ENCODE results near the gene SURF6.
A peak's percentile ranks its signal among the peaks of the same experiment; 100 is the strongest.

The SURF6 gene

GRCh38 chr9:133356391-133357091 lies 20.6 kb upstream of the SURF6 start, which contains the start of the genes SURF1 and SURF2:
SURF1 (minus strand) TSS chr9:133356487; CDS start chr9:133356453, 34 bp downstream.
SURF2 (plus strand) TSS chr9:133356550; CDS start chr9:133356593, 43 bp downstream.
- Histone ChIP-seq H3K27me3 (ENCODE audit: control insufficient read depth in 5 of 5, insufficient read depth in 4 of 5, low read length in 5 of 5) (no peaks in the 10 kb centered on the region), H3K36me3 (ENCODE audit: control insufficient read depth in 5 of 5, insufficient read depth in 5 of 5, low read length in 5 of 5) (peaks cover 0 to 65% (median 37%) of the 10 kb centered on the region in 5 donors), H3K9me3 (ENCODE audit: control insufficient read depth in 5 of 5, low read length in 5 of 5) (peaks cover 0 to 2% (median 0%) of the 10 kb centered on the region in 5 donors), H3K27ac (ENCODE audit: low read depth, low read length) (no peak within 1 kb of the TSS), H3K4me1 (ENCODE audit: control insufficient read depth in 5 of 5, insufficient read depth in 5 of 5, low read length in 5 of 5) (peaks cover 2 to 54% (median 37%) of the 10 kb centered on the region in 5 donors), H3K9ac (ENCODE audit: low read length in 5 of 5) (peak within 1 kb of the TSS in 4 of 5 donors; percentile 79 to 87 (median 84)), H3K4me3 (ENCODE audit: low read depth in 1 of 5, low read length in 5 of 5) (peak within 1 kb of the TSS; percentile 72 to 88 (median 78))

- peaks cover 0 to 2% (median 0%) of the 10 kb centered on the region in 5 donors for H3K9me3 ChIP-seq (ENCODE audit: control insufficient read depth in 5 of 5, low read length in 5 of 5)
- H3K4me3 ChIP-seq (ENCODE audit: low read depth in 1 of 5, low read length in 5 of 5): peak overlapping the region; percentile 72 to 88 (median 78)
- no peak overlapping the region for H3K27ac ChIP-seq (ENCODE audit: low read depth, low read length)
- peak overlapping the region in 4 of 5 donors; percentile 79 to 87 (median 84) for H3K9ac ChIP-seq (ENCODE audit: low read length in 5 of 5)
- peaks cover 1 to 65% (median 37%) of the 10 kb centered on the region in 5 donors for H3K36me3 ChIP-seq (ENCODE audit: control insufficient read depth in 5 of 5, insufficient read depth in 5 of 5, low read length in 5 of 5)
- H3K4me1 ChIP-seq (ENCODE audit: control insufficient read depth in 5 of 5, insufficient read depth in 5 of 5, low read length in 5 of 5): peaks cover 2 to 57% (median 37%) of the 10 kb centered on the region in 5 donors
- no peaks in the 10 kb centered on the region for H3K27me3 ChIP-seq (ENCODE audit: control insufficient read depth in 5 of 5, insufficient read depth in 4 of 5, low read length in 5 of 5)
Observed at GRCh38 chr9:133355881-133356357, 19.9 kb upstream of the SURF6 start.

GRCh38 chr9:133354766-133355165 lies 18.8 kb upstream of the SURF6 start:
- H3K36me3 ChIP-seq (ENCODE audit: control insufficient read depth in 5 of 5, insufficient read depth in 5 of 5, low read length in 5 of 5): peaks cover 5 to 65% (median 38%) of the 10 kb centered on the region in 5 donors
- H3K27me3 ChIP-seq (ENCODE audit: control insufficient read depth in 5 of 5, insufficient read depth in 4 of 5, low read length in 5 of 5): no peaks in the 10 kb centered on the region
- peaks cover 0 to 2% (median 0%) of the 10 kb centered on the region in 5 donors for H3K9me3 ChIP-seq (ENCODE audit: control insufficient read depth in 5 of 5, low read length in 5 of 5)
- H3K4me3 ChIP-seq (ENCODE audit: low read depth in 1 of 5, low read length in 5 of 5): peak overlapping the region in 1 of 5 donors; percentile 6
- H3K4me1 ChIP-seq (ENCODE audit: control insufficient read depth in 5 of 5, insufficient read depth in 5 of 5, low read length in 5 of 5): peaks cover 2 to 56% (median 42%) of the 10 kb centered on the region in 5 donors
- peak overlapping the region in 1 of 5 donors; percentile 1 for H3K9ac ChIP-seq (ENCODE audit: low read length in 5 of 5)
- H3K27ac ChIP-seq (ENCODE audit: low read depth, low read length): no peak overlapping the region

GRCh38 chr9:133353548-133353947 lies 17.6 kb upstream of the SURF6 start:
- Histone ChIP-seq H3K4me3 (ENCODE audit: low read depth in 1 of 5, low read length in 5 of 5) (no peak overlapping the region), H3K9ac (ENCODE audit: low read length in 5 of 5) (no peak overlapping the region), H3K4me1 (ENCODE audit: control insufficient read depth in 5 of 5, insufficient read depth in 5 of 5, low read length in 5 of 5) (peaks cover 6 to 56% (median 47%) of the 10 kb centered on the region in 5 donors), H3K9me3 (ENCODE audit: control insufficient read depth in 5 of 5, low read length in 5 of 5) (peaks cover 0 to 2% (median 0%) of the 10 kb centered on the region in 5 donors), H3K27me3 (ENCODE audit: control insufficient read depth in 5 of 5, insufficient read depth in 4 of 5, low read length in 5 of 5) (no peaks in the 10 kb centered on the region), H3K36me3 (ENCODE audit: control insufficient read depth in 5 of 5, insufficient read depth in 5 of 5, low read length in 5 of 5) (peaks cover 5 to 62% (median 41%) of the 10 kb centered on the region in 5 donors), H3K27ac (ENCODE audit: low read depth, low read length) (no peak overlapping the region)

GRCh38 chr9:133352635-133353340 lies 16.8 kb upstream of the SURF6 start:
- Histone ChIP-seq H3K27ac (ENCODE audit: low read depth, low read length) (no peak overlapping the region), H3K27me3 (ENCODE audit: control insufficient read depth in 5 of 5, insufficient read depth in 4 of 5, low read length in 5 of 5) (no peaks in the 10 kb centered on the region), H3K4me1 (ENCODE audit: control insufficient read depth in 5 of 5, insufficient read depth in 5 of 5, low read length in 5 of 5) (peaks cover 6 to 52% (median 45%) of the 10 kb centered on the region in 5 donors), H3K4me3 (ENCODE audit: low read depth in 1 of 5, low read length in 5 of 5) (no peak overlapping the region), H3K36me3 (ENCODE audit: control insufficient read depth in 5 of 5, insufficient read depth in 5 of 5, low read length in 5 of 5) (peaks cover 5 to 57% (median 41%) of the 10 kb centered on the region in 5 donors), H3K9me3 (ENCODE audit: control insufficient read depth in 5 of 5, low read length in 5 of 5) (peaks cover 0 to 2% (median 0%) of the 10 kb centered on the region in 5 donors), H3K9ac (ENCODE audit: low read length in 5 of 5) (no peak overlapping the region)

- no peak overlapping the region for H3K9ac ChIP-seq (ENCODE audit: low read length in 5 of 5)
- H3K27ac ChIP-seq (ENCODE audit: low read depth, low read length): no peak overlapping the region
- peaks cover 5 to 55% (median 41%) of the 10 kb centered on the region in 5 donors for H3K36me3 ChIP-seq (ENCODE audit: control insufficient read depth in 5 of 5, insufficient read depth in 5 of 5, low read length in 5 of 5)
Observed at GRCh38 chr9:133351908-133352634, 16.1 kb upstream of the SURF6 start.

GRCh38 chr9:133351526-133351907 lies 15.5 kb upstream of the SURF6 start:
- H3K4me3 ChIP-seq (ENCODE audit: low read depth in 1 of 5, low read length in 5 of 5): no peak overlapping the region
- no peak overlapping the region for H3K9ac ChIP-seq (ENCODE audit: low read length in 5 of 5)
- H3K27me3 ChIP-seq (ENCODE audit: control insufficient read depth in 5 of 5, insufficient read depth in 4 of 5, low read length in 5 of 5): no peaks in the 10 kb centered on the region
- peaks cover 8 to 50% (median 39%) of the 10 kb centered on the region in 5 donors for H3K4me1 ChIP-seq (ENCODE audit: control insufficient read depth in 5 of 5, insufficient read depth in 5 of 5, low read length in 5 of 5)
- peaks cover 5 to 55% (median 41%) of the 10 kb centered on the region in 5 donors for H3K36me3 ChIP-seq (ENCODE audit: control insufficient read depth in 5 of 5, insufficient read depth in 5 of 5, low read length in 5 of 5)
- peaks cover 0 to 2% (median 0%) of the 10 kb centered on the region in 5 donors for H3K9me3 ChIP-seq (ENCODE audit: control insufficient read depth in 5 of 5, low read length in 5 of 5)
- no peak overlapping the region for H3K27ac ChIP-seq (ENCODE audit: low read depth, low read length)

More at GRCh38 chr9:133351908-133352634, 16.1 kb upstream of the SURF6 start:
- Histone ChIP-seq H3K27me3 (ENCODE audit: control insufficient read depth in 5 of 5, insufficient read depth in 4 of 5, low read length in 5 of 5) (no peaks in the 10 kb centered on the region), H3K4me1 (ENCODE audit: control insufficient read depth in 5 of 5, insufficient read depth in 5 of 5, low read length in 5 of 5) (peaks cover 6 to 50% (median 39%) of the 10 kb centered on the region in 5 donors), H3K4me3 (ENCODE audit: low read depth in 1 of 5, low read length in 5 of 5) (no peak overlapping the region), H3K9me3 (ENCODE audit: control insufficient read depth in 5 of 5, low read length in 5 of 5) (peaks cover 0 to 2% (median 0%) of the 10 kb centered on the region in 5 donors)

- Histone ChIP-seq H3K9ac (ENCODE audit: low read length in 5 of 5) (peak overlapping the region in 3 of 5 donors; percentile 99), H3K9me3 (ENCODE audit: control insufficient read depth in 5 of 5, low read length in 5 of 5) (peaks cover 0 to 2% (median 0%) of the 10 kb centered on the region in 5 donors), H3K4me1 (ENCODE audit: control insufficient read depth in 5 of 5, insufficient read depth in 5 of 5, low read length in 5 of 5) (peaks cover 11 to 48% (median 37%) of the 10 kb centered on the region in 5 donors), H3K27ac (ENCODE audit: low read depth, low read length) (no peak overlapping the region), H3K36me3 (ENCODE audit: control insufficient read depth in 5 of 5, insufficient read depth in 5 of 5, low read length in 5 of 5) (peaks cover 5 to 66% (median 47%) of the 10 kb centered on the region in 5 donors), H3K4me3 (ENCODE audit: low read depth in 1 of 5, low read length in 5 of 5) (no peak overlapping the region), H3K27me3 (ENCODE audit: control insufficient read depth in 5 of 5, insufficient read depth in 4 of 5, low read length in 5 of 5) (no peaks in the 10 kb centered on the region)
Observed at GRCh38 chr9:133349965-133350616, 14.1 kb upstream of the SURF6 start.

Measured in subcutaneous abdominal adipose tissue (tissue), 5 donors.